Endothelial cell of umbilical vein (primary cell): ENCODE data around the gene MARK4.
"Not testable (repeated sequence)": the region's sequence is repeated elsewhere in the genome, so short reads cannot be mapped to it uniquely, and the experiment has no call there.

ENCODE experiments used
- CTCF ChIP-seq, 2 donors: IDR thresholded peaks; 1 replicate in 1 of 2; 2 replicates in 1 of 2; pipeline ENCODE4 v1.5.1; 2011; ENCODE audit warnings: low read length in 2 of 2, mild to moderate bottlenecking in 2 of 2, moderate library complexity in 2 of 2, control low read depth in 1 of 2, inconsistent platforms in 1 of 2, low read depth in 1 of 2; ENCODE audit not compliant: insufficient read depth in 1 of 2; ENCODE audit errors: extremely low read depth in 1 of 2
- POLR2A ChIP-seq: IDR thresholded peaks from 2 replicates; pipeline ENCODE4 v1.6.1; 2012; ENCODE audit warnings: low read depth, mild to moderate bottlenecking, control low read depth, low read length

- not testable (repeated sequence) for TF ChIP-seq CTCF (IDR thresholded peaks at IDR 0.05; ENCODE audit: extremely low read depth in 1 of 2, insufficient read depth in 1 of 2, low read depth in 1 of 2, low read length in 2 of 2); POLR2A
These were observed 22.0 kb upstream of the MARK4 start for GRCh38 chr19:45229056-45229455.
